ENCODE data around the gene WLS.
"Not testable (repeated sequence)": the region's sequence is repeated elsewhere in the genome, so short reads cannot be mapped to it uniquely, and the experiment has no call there.

The WLS gene

GRCh38 chr1:68197461-68197860, 34.9 kb downstream of the WLS start:
- DNase-seq = no peak

DNA sequence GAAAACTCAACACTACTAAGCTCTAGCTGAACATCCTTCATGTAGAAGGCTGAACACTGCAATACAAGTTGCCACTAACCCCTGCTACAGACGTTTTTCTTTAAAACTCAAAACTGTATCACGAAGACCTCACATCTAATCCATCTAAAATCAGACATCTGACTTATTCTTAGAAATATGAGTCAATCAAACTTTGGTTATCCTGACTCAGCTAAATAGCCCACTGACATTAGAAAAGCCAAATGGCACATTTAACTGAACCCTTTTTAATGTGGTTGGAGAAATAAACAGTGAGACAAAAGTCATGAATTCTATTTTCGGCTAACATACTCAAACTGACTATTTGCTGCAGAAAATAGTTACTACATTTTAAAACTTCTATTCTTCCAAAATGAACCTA, 35.6 kb downstream of the WLS start:
- no peak for DNase-seq

- no peak for DNase-seq
Observed at GRCh38 chr1:68191717-68192116, 40.6 kb downstream of the WLS start.

DNA sequence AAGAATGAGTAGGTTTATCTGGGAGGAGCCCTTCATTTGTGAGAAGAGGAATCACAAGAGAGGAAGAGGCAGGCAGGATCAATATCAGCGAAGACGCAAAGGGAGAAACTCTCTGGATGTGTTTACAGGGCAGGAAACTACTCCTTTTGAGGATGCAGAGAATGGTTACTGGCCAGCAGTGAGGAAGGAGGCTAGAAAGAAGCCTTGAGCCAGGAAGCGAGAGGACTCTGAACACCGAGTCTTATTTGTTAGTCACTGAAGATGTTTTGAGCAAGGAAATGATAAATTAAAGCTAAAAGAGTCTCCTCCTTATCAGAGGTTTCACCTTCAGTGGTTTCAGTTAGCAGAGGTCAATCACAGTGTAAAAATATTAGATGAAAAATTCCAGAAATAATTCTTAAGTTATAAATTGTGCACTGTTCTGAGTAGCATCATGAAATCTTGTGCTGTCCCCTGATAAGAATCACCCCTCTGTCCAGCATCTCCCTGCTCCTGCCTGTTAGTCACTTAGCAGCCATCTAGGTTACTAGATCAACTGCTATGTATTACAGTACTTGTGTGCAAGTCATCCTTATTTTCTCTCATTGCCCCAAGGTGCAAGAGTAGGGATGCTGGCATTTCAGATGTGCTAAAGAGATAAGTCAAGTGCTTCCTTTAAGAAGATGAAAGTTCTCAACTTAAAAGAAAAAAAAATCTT, 43.5 kb downstream of the WLS start:
- no peak for DNase-seq

DNA sequence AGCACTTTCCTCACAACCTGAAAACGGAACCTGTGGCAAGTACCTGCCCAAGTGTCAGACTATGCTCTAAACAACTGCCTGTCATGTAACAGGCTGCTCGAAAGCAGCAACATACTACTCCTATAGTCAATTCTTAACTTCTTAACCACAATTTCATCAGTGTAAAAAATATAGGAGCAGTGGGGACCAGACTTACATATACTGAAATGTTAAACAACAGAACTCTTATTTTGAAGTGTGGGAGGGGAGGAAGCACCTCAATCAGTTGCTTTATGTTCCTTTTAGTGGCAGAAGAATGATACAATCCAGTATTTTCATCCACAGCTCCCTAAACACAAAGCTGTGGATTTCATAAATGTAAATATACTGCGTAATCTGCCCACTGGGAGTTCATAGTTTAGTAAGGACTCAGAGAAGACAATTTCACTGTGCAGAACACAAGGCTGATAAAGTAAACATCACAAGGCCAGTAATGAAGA, 44.2 kb downstream of the WLS start:
- no peak for DNase-seq

DNA sequence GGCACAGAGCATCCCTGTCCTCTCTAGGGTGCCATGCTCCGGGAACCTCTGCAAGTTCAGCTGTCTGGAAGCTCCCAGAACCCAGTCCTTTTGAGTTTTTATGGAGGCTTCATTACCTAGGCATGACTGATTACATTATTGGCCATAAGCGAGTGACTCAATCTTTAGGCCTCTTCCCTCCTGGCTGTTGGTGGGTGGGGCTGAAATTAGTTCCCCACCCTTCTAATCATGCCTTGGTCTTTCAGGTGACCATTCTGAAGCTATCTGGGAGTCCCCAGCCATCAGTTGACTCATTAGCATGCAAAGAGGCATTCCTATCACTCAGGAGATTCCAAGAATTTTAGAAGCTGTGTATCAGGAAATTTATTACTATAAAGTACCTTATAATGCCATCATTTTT, 46.6 kb downstream of the WLS start:
- no peak for DNase-seq

- DNase-seq = no peak
Observed at GRCh38 chr1:68183895-68184294, 48.4 kb downstream of the WLS start.

GRCh38 chr1:68181165-68181556, 51.2 kb downstream of the WLS start:
- no peak for DNase-seq

GRCh38 chr1:68180441-68181164, 51.7 kb downstream of the WLS start:
- no peak for DNase-seq

DNA sequence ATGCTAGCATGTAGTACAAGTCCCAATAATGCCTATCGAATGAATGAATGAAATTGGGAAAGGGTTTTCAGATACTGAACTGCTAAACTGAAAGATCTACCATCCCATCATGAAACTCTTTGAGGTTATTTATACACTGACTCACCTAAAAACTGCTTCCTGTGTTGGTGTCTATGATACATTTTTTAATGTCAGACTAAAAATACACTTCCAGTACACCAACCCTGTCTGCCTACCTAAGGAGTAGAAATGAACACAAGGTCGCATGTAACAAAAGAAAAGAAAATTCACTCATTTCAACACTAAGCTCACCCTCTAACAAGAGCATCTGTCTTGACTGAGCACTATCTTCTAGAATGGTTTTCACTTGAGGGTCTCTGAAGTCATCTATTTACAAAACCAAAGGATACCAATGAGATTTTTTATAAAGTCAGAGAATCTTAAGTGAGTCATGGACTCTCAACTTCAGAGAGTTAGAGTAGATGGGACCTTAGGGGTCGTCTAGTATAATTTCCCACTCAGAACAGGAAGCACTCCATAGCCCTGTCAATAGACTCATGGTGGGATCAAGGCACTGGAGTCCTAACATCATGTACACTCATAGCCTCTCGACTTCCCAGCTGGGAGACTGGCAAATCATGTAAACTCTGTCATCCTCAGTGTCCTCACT, 53.4 kb downstream of the WLS start:
- no peak for DNase-seq

DNA sequence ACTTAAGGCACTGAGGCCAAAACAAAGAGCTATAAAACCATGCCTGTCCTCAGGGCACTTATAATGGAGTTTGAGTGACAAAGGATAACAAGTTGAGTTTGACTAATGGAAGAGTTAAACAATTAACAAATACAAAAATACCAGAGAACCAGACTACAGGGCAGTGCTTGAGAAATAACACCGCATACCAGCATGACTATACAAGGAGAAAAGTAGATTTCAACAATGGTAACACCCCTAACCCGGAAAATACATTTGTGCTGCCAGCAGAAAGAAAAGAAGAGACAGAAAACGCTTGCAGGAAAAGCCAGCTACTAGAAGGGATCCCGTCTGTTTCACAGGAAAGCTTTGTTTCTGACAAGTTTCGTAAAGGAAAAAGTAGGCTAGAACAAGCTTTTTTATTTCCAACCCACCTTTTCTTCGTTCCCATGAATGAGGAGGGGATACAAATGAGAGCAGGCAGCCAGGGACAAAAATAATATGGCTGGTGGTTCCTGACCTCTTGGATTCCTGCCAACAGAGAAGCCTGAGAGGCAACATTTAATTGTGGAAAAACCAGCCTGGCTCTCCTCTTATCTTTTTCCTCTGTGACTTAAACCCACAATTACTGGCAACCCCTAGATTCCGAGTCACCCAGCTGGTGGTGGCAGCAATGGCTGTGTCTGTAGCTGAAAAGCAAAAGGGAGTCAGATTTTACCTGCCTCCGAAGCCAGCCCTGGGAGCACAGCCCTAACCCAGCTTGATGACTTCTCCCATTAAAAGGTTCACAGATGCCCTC, 56.5 kb downstream of the WLS start:
- DNase-seq = no peak

- DNase-seq = no peak
Observed at GRCh38 chr1:68174738-68175113, 57.6 kb downstream of the WLS start.

GRCh38 chr1:68173936-68174737, 58.2 kb downstream of the WLS start:
- DNase-seq = peak; percentile 14

GRCh38 chr1:68173283-68173935, 58.9 kb downstream of the WLS start:
- DNase-seq = peak; percentile 14

- not testable (repeated sequence) for DNase-seq
Observed at GRCh38 chr1:68171795-68172194, 60.5 kb downstream of the WLS start.

DNA sequence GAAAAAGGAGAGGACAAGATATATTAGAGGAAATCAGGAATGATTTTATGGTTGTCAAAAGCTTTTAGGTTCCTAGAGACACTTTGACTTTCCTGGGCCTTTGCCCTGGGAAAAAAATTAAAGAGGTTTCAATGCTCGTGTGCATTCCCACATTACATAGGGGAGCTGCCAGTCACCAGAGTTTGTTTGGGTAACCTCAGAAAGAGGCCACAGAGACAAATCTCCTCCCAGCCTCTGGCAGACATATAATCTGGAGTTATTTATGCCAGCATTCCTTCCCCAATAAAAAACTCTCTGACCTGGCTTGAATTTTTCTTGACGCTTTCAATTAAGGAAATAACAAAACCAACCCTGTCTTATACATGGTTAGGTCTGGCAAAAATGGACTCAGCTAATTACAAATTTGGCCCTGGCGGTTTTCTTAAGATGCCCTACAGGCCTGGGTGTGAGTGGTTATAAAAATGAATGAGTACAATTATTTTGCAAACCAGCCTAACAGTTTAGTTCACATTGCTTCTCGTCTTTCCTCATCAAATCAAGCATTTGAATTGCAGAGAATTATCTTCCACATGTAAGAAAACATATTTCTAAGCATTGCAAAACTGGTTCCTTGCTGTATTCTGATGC, 63.7 kb downstream of the WLS start:
- DNase-seq = no peak

DNA sequence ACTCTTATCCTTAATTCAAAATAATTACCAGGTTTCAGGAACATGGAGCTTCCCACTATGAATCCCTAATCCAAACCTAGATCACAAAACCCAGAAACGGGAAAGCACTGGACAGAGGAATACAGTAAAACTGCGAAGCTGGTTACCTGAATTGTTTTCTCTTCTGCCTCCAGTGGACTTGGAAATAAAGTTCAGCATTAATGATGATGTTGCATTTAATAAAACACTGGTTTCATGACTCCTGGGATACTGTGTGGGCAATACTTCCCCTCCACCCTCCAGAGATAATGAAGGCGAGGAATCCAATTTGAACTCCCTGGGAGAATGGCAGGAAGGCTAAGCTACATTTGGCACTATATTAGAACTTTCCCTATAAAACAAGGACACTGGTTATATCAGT, 65.1 kb downstream of the WLS start:
- no peak for DNase-seq

DNA sequence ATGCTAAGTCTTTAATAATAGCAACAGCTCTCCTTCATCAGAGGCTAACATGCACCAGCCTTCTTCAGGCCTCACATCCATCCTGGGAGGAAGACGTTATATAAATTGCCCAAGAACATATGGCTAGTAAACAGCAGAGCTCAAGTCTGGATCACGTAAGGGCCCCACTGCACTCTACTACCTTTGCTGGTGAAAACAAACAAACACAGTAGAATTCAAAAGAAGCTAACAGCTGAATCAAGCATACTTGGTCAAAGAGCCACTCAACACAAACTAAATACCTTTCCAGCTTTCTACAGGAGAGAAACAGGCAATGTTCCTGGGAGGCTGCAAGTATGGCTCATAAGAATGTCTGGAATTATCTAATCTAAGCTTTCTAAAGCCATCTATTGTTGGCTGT, 66.0 kb downstream of the WLS start:
- DNase-seq = no peak

- no peak for DNase-seq
Observed at GRCh38 chr1:68165665-68166064, 66.7 kb downstream of the WLS start.

DNA sequence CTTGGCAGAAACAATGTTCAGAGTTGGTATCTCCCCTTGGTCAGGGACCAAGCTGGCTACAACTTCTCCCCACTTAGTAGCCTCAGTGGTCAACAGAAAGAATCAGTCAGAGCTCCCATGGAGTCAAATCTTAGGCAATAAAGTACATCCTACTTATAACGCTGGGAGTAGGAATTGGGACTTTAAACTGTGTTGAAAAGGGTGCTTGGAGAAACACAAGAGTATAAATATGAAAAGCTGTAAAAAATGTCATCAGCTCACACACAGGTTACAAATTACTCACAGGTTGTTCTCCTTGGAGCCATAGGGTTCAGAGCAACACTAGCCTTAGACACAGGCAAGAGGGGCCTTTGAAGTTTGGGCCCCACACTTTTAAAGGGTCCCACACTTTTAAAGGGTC, 67.4 kb downstream of the WLS start:
- no peak for DNase-seq

GRCh38 chr1:68163220-68163619, 69.1 kb downstream of the WLS start:
- DNase-seq = no peak

Measured in retina (tissue), 1 donor.